ENCODE data around the gene PSPH. TPM values are rescaled to one million over a fixed set of nuclear protein-coding genes. Genes with fewer than 3 reads are reported as not detected.
A peak's percentile ranks its signal among the peaks of the same experiment; 100 is the strongest.
"Not testable (repeated sequence)": the region's sequence is repeated elsewhere in the genome, so short reads cannot be mapped to it uniquely, and the experiment has no call there.

The PSPH gene
- polyA plus RNA-seq, 1 of the 3 experiments (the other 2 are of a cell fraction) = 50.5 TPM

GRCh38 chr7:56053379-56053778 lies 2.1 kb upstream of the PSPH start:
- H3K27me3 ChIP-seq (ENCODE audit: insufficient read depth) = no peaks in the 10 kb centered on the region
- ChIA-PET CTCF (interaction anchor here (0.8 to 2.6 kb wide), 5 partner anchors 9 to 89 kb away, joined by 3 to 10 read pairs (median 7); partner anchors contain the start of gene NIPSNAP2), POLR2A (interaction anchor here (0.8 kb wide), 1 partner anchor 19 kb away, joined by 4 read pairs; no protein-coding TSS in a partner anchor)
- H3K4me1 ChIP-seq (ENCODE audit: control insufficient read depth in 1 of 2, insufficient read depth in 2 of 2, low read depth in 1 of 2, low read length in 1 of 2) = peaks cover 22 to 39% of the 10 kb centered on the region in 2 experiments
- no peak overlapping the region for H3K27ac ChIP-seq (ENCODE audit: low read depth in 2 of 2, low read length in 1 of 2)
- H3K4me3 ChIP-seq (ENCODE audit: low read depth in 2 of 2, low read length in 1 of 2) = no peak overlapping the region
- H3K79me2 ChIP-seq (ENCODE audit: insufficient read depth) = peaks cover 92% of the 10 kb centered on the region
- H3F3A ChIP-seq (replicated peaks; ENCODE audit: insufficient read depth) = peaks cover 54% of the 10 kb centered on the region
- H3K9ac ChIP-seq = peak overlapping the region; percentile 93; the same call in 1 of the 2 replicates
- H3K9me2 ChIP-seq = no peaks in the 10 kb centered on the region
- H4K20me1 ChIP-seq (ENCODE audit: insufficient read depth) = peaks cover 16% of the 10 kb centered on the region
- no peak overlapping the region for H2AFZ ChIP-seq (ENCODE audit: low read depth)
- H3K36me3 ChIP-seq (replicated peaks in 1 of 2; ENCODE audit: control insufficient read depth in 1 of 2, insufficient read depth in 2 of 2, low read length in 1 of 2) = peaks cover 44 to 59% of the 10 kb centered on the region in 2 experiments
- H3K4me2 ChIP-seq = peak overlapping the region; percentile 91
- no peak for DNase-seq
- no peak for TF ChIP-seq EP300 (IDR thresholded peaks at IDR 0.05; ENCODE audit: borderline replicate concordance in 1 of 2, low read depth in 1 of 2, low read length in 1 of 2)
- no peak for TF ChIP-seq YY1 (IDR thresholded peaks at IDR 0.05; ENCODE audit: low read depth)
- no peak for TF ChIP-seq TCF12 (IDR thresholded peaks at IDR 0.05)
- 82% methylated on average over 9 of the region's 9 CpGs for WGBS (ENCODE audit: low lambda C conversion rate)
- no peaks in the 10 kb centered on the region for H3K9me3 ChIP-seq

GRCh38 chr7:56051053-56051338 lies 248 bp downstream of the PSPH start:
- WGBS (ENCODE audit: low lambda C conversion rate) = 0% methylated on average over 9 of the region's 9 CpGs
- peak overlapping the region; percentile 89 for H3K9ac ChIP-seq
- H3K36me3 ChIP-seq (replicated peaks in 1 of 2; ENCODE audit: control insufficient read depth in 1 of 2, insufficient read depth in 2 of 2, low read length in 1 of 2) = peaks cover 29 to 35% of the 10 kb centered on the region in 2 experiments
- CTCF ChIA-PET = interaction anchor here (0.6 to 2.1 kb wide), 8 partner anchors 12 to 43 kb away, joined by 3 to 13 read pairs (median 4); partner anchors contain the start of gene SUMF2
- H3K79me2 ChIP-seq (ENCODE audit: insufficient read depth) = peaks cover 75% of the 10 kb centered on the region
- peak overlapping the region; percentile 85 to 90 for H3K27ac ChIP-seq (ENCODE audit: low read depth in 2 of 2, low read length in 1 of 2)
- peaks cover 16% of the 10 kb centered on the region for H4K20me1 ChIP-seq (ENCODE audit: insufficient read depth)
- H3K9me3 ChIP-seq = no peaks in the 10 kb centered on the region
- TF ChIP-seq FOSL2 (IDR thresholded peaks at IDR 0.05; ENCODE audit: borderline replicate concordance, low read depth) = no peak
- TF ChIP-seq TEAD4 (IDR thresholded peaks at IDR 0.05; ENCODE audit: borderline replicate concordance, insufficient read depth) = peak; percentile 63; the same call in 1 of the 2 replicates
- 0 out of 2 replicates have a peak, but pooled peaks have one; percentile 76 for TF ChIP-seq FOXJ3 (CRISPR knock-in tag; IDR thresholded peaks at IDR 0.05)
- H3K9me2 ChIP-seq = no peaks in the 10 kb centered on the region
- H3K4me2 ChIP-seq = peak overlapping the region; percentile 87
- H2AFZ ChIP-seq (ENCODE audit: low read depth) = peak overlapping the region; percentile 89
- POLR2A ChIA-PET = interaction anchor here (0.8 to 2.5 kb wide), 16 partner anchors 10 to 56 kb away, joined by 3 to 36 read pairs (median 4); partner anchors contain the start of genes CHCHD2, PHKG1 and SUMF2
- no peak for DNase-seq
- H3K4me1 ChIP-seq (ENCODE audit: control insufficient read depth in 1 of 2, insufficient read depth in 2 of 2, low read depth in 1 of 2, low read length in 1 of 2) = peaks cover 22 to 52% of the 10 kb centered on the region in 2 experiments
- H3F3A ChIP-seq (replicated peaks; ENCODE audit: insufficient read depth) = peaks cover 61% of the 10 kb centered on the region
- no peaks in the 10 kb centered on the region for H3K27me3 ChIP-seq (ENCODE audit: insufficient read depth)
- H3K4me3 ChIP-seq (ENCODE audit: low read depth in 2 of 2, low read length in 1 of 2) = peak overlapping the region; percentile 74 to 98

GRCh38 chr7:56048763-56049162 lies 2.5 kb downstream of the PSPH start:
- H3K9me3 ChIP-seq; H4K20me1 ChIP-seq (ENCODE audit: insufficient read depth); H2AFZ ChIP-seq (ENCODE audit: low read depth); POLR2A ChIA-PET; H3K27me3 ChIP-seq (ENCODE audit: insufficient read depth); DNase-seq; CTCF ChIA-PET; H3K9me2 ChIP-seq: not testable (repeated sequence)
- peaks cover 77% of the 10 kb centered on the region for H3K79me2 ChIP-seq (ENCODE audit: insufficient read depth)
- peak overlapping the region; percentile 61 to 85 for H3K27ac ChIP-seq (ENCODE audit: low read depth in 2 of 2, low read length in 1 of 2)
- 0 out of 2 replicates have a peak overlapping the region, but pooled peaks have one; percentile 1 for H3K9ac ChIP-seq
- H3F3A ChIP-seq (replicated peaks; ENCODE audit: insufficient read depth) = peaks cover 50% of the 10 kb centered on the region
- peak; percentile 33; the same call in 1 of the 2 replicates for TF ChIP-seq CTCF (IDR thresholded peaks at IDR 0.05)
- H3K4me2 ChIP-seq = peak overlapping the region; percentile 87
- WGBS (ENCODE audit: low lambda C conversion rate) = 54% methylated on average over 8 of the region's 8 CpGs
- H3K4me1 ChIP-seq (ENCODE audit: control insufficient read depth in 1 of 2, insufficient read depth in 2 of 2, low read depth in 1 of 2, low read length in 1 of 2) = peaks cover 22 to 43% of the 10 kb centered on the region in 2 experiments; a peak in 3 of 4 replicates
- H3K4me3 ChIP-seq (ENCODE audit: low read depth in 2 of 2, low read length in 1 of 2) = peak overlapping the region in 1 of 2 experiments; percentile 37; a peak in 1 of 4 replicates
- peaks cover 9 to 12% of the 10 kb centered on the region in 2 experiments for H3K36me3 ChIP-seq (replicated peaks in 1 of 2; ENCODE audit: control insufficient read depth in 1 of 2, insufficient read depth in 2 of 2, low read length in 1 of 2)
